GM23338 (cell line): ENCODE data around the gene CD2AP. TPM values are rescaled to one million over a fixed set of nuclear protein-coding genes. Genes with fewer than 3 reads are reported as not detected.

Experiments used
- ATAC-seq: fragments of 200-7000 bp; cut with Tn5 transposase; 3 replicates; pipeline ENCODE4 v1.9.1; 2020
- DNase-seq: peaks from one replicate; pipeline ENCODE4 v3.0.0-alpha.2; 2015; ENCODE audit warnings: low spot score
- H2AFZ ChIP-seq: fragments of 200-600 bp; sonication (generic); 2 replicates; pipeline ENCODE4 v1.8.0; 2016; ENCODE audit warnings: antibody characterized with exemption, mild to moderate bottlenecking, moderate library complexity
- H3F3A ChIP-seq: fragments of 200-600 bp; sonication (generic); replicated peaks from 2 replicates; pipeline ENCODE4 v1.8.0; 2017; ENCODE audit warnings: antibody characterized with exemption, mixed run types, low read depth
- H3K27ac ChIP-seq: fragments of 200-600 bp; sonication (generic); 2 replicates; pipeline ENCODE4 v1.6.1; 2016; ENCODE audit warnings: low read depth
- H3K27me3 ChIP-seq: fragments of 200-600 bp; sonication (generic); 2 replicates; pipeline ENCODE4 v1.8.0; 2016; ENCODE audit warnings: mild to moderate bottlenecking, mixed run types, moderate library complexity; ENCODE audit not compliant: insufficient read depth
- H3K36me3 ChIP-seq: fragments of 200-600 bp; sonication (generic); 2 replicates; pipeline ENCODE4 v1.8.0; 2016; ENCODE audit warnings: mild to moderate bottlenecking; ENCODE audit not compliant: insufficient read depth
- H3K4me1 ChIP-seq: fragments of 200-600 bp; sonication (generic); 2 replicates; pipeline ENCODE4 v1.8.0; 2016; ENCODE audit warnings: mild to moderate bottlenecking, moderate library complexity; ENCODE audit not compliant: insufficient read depth
- H3K4me2 ChIP-seq: fragments of 200-600 bp; sonication (generic); 2 replicates; pipeline ENCODE4 v1.7.1; 2017; ENCODE audit warnings: mixed run types
- H3K4me3 ChIP-seq: fragments of 200-600 bp; sonication (generic); 2 replicates; pipeline ENCODE4 v1.6.1; 2016; ENCODE audit warnings: mixed run types
- H3K79me2 ChIP-seq: fragments of 200-600 bp; sonication (generic); replicated peaks from 2 replicates; pipeline ENCODE4 v1.8.0; 2017; ENCODE audit warnings: mild to moderate bottlenecking; ENCODE audit not compliant: insufficient read depth
- H3K9me2 ChIP-seq: fragments of 200-600 bp; sonication (generic); 2 replicates; pipeline ENCODE4 v1.8.0; 2017; ENCODE audit not compliant: insufficient read depth
- H4K20me1 ChIP-seq: fragments of 200-600 bp; sonication (generic); replicated peaks from 2 replicates; pipeline ENCODE4 v1.8.0; 2017; ENCODE audit warnings: mild to moderate bottlenecking; ENCODE audit not compliant: insufficient read depth
- H3K27ac Mint-ChIP-seq: 2 replicates; pipeline ENCODE4 v1.8.0; 2020; ENCODE audit warnings: inconsistent platforms, mild to moderate bottlenecking, moderate library complexity, mixed read lengths
- H3K27me3 Mint-ChIP-seq: 3 replicates; pipeline ENCODE4 v1.8.0; 2022; ENCODE audit warnings: low read depth, mild to moderate bottlenecking, moderate library complexity, mixed read lengths, inconsistent platforms; ENCODE audit not compliant: insufficient read depth, poor library complexity
- H3K36me3 Mint-ChIP-seq: 3 replicates; pipeline ENCODE4 v1.8.0; 2021; ENCODE audit warnings: low read depth, mild to moderate bottlenecking, inconsistent platforms, moderate library complexity, mixed read lengths
- H3K4me1 Mint-ChIP-seq: 3 replicates; pipeline ENCODE4 v1.8.0; 2020; ENCODE audit warnings: mild to moderate bottlenecking, inconsistent platforms, mixed read lengths
- H3K4me3 Mint-ChIP-seq: 3 replicates; pipeline ENCODE4 v1.8.0; 2021; ENCODE audit warnings: moderate library complexity, mild to moderate bottlenecking, inconsistent platforms, mixed read lengths
- H3K9me3 Mint-ChIP-seq: 3 replicates; pipeline ENCODE4 v1.8.0; 2020; ENCODE audit warnings: moderate library complexity, mild to moderate bottlenecking, inconsistent platforms, mixed read lengths
- CREB1 ChIP-seq: fragments of 250-450 bp; sonication (Bioruptor Pico); IDR thresholded peaks from 2 replicates; pipeline ENCODE4 v1.5.0; 2020; ENCODE audit warnings: low read depth, mild to moderate bottlenecking, moderate library complexity
- EZH2 ChIP-seq: fragments of 200-600 bp; sonication (generic); IDR thresholded peaks from one replicate; pipeline ENCODE4 v1.8.0; 2017; ENCODE audit warnings: antibody characterized with exemption, mild to moderate bottlenecking, low read depth; ENCODE audit not compliant: unreplicated experiment
- NANOG ChIP-seq: IDR thresholded peaks from 2 replicates; pipeline ENCODE4 v1.6.1; 2016; ENCODE audit warnings: antibody characterized with exemption, borderline replicate concordance
- STAT1 ChIP-seq: IDR thresholded peaks from one replicate; pipeline ENCODE4 v1.6.1; 2016; ENCODE audit warnings: antibody characterized with exemption; ENCODE audit not compliant: unreplicated experiment
- ZNF114 ChIP-seq: fragments of 250-450 bp; sonication (Bioruptor Pico); IDR thresholded peaks from 2 replicates; pipeline ENCODE4 v1.5.0; 2020; ENCODE audit warnings: mild to moderate bottlenecking, moderate library complexity
- ZNF331 ChIP-seq: fragments of 250-450 bp; sonication (Bioruptor Pico); IDR thresholded peaks from 2 replicates; pipeline ENCODE4 v1.5.0; 2020; ENCODE audit warnings: low read depth, mild to moderate bottlenecking, moderate library complexity
- polyA plus RNA-seq: library from polyadenylated mRNA; unstranded; fragments of >200 nt; fragmentation: Nextera tagmentation; extraction: Ambion mirVana; gene quantifications from 2 replicates; pipeline ENCODE4 v1.2.1, GENCODE V29; 2016
- total RNA-seq: library from RNA; depleted of rRNA; stranded (reverse); fragments of >200 nt; shearing (Covaris generic); gene quantifications from 2 replicates; pipeline ENCODE4 v1.2.3, GENCODE V29; 2014
- TF ChIP-seq, protein P1 (sequence below): IDR thresholded peaks from 2 replicates; pipeline ENCODE4 v1.6.1; 2016; ENCODE audit warnings: antibody characterized with exemption
- TF ChIP-seq, protein P2 (sequence below), 2 experiments: fragments of 200-600 bp in 1 of 2; sonication (generic) in 1 of 2; conservative IDR thresholded peaks; 2 replicates each; pipeline versions ENCODE4 v1.5.1 to v1.6.1; 2016 to 2017; ENCODE audit warnings: antibody characterized with exemption in 2 of 2, low read depth in 2 of 2, mild to moderate bottlenecking in 2 of 2, moderate library complexity in 1 of 2
- TF ChIP-seq, protein P3 (sequence below): IDR thresholded peaks from one replicate; pipeline ENCODE4 v1.6.1; 2018; ENCODE audit warnings: antibody characterized with exemption; ENCODE audit not compliant: unreplicated experiment

CD2AP gene
- total and polyA plus RNA-seq, 2 experiments from 2014 or later, result 38.0 to 93.2 TPM

DNA sequence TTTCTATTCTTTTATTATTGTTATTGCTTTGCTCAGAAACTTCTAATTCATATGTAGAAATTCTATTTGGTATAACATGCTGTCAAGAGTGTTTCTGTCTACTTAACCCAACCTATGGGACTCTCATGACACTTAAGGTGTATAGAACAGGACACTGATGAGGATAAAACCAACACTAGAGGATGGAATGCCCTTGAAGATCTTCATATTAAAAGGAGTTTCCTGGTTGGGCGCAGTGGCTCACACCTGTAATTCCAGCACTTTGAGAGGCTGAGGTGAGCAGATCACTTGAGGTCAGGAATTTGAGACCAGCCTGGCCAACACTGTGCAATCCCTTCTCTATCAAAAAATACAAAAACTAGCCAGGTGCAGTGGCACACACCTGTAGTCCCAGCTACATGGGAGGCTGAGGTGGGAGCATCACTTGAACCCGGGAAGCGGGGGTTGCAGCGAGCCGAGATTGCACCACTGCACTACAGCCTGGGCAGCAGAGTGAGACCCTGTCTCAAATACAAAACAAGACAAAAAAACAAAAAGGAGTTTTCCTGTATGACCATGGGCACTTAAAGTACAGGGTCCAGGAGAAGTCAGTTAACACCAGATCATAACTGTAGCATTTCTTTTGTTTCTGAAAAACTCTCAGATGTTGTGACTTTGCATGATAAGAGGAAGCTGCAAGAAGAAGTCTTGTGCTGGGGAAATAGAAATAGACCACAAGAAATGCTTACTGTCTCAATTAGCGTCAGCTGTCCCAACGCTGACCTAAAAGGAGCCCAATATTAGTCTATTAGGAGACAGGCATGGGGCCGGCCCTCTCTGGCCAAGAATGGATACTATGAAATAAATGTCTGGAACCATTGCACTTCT, 38.9 kb upstream of the CD2AP start:
- Histone ChIP-seq H3K27me3 (no peaks in the 10 kb centered on the region; the same call in 1 of the 2 replicates), H3K4me2 (no peak overlapping the region), H3K9me2 (no peaks in the 10 kb centered on the region), H3K79me2 (no peaks in the 10 kb centered on the region), H3K4me1 (no peaks in the 10 kb centered on the region), H2AFZ (no peak overlapping the region; the same call in 1 of the 2 replicates), H3K27ac (no peak overlapping the region), H3F3A (no peaks in the 10 kb centered on the region), H4K20me1 (no peaks in the 10 kb centered on the region), H3K4me3 (no peak overlapping the region), H3K36me3 (no peaks in the 10 kb centered on the region)
- Mint-ChIP-seq H3K27ac (no peak overlapping the region), H3K36me3 (0 out of 3 replicates have a peak, but pooled peaks cover 7% of the 10 kb centered on the region), H3K9me3 (peaks cover 4% of the 10 kb centered on the region; the same call in 2 of the 3 replicates), H3K4me1 (no peaks in the 10 kb centered on the region), H3K4me3 (no peak overlapping the region), H3K27me3 (no peaks in the 10 kb centered on the region)
- DNase-seq (no peak), ATAC-seq (no peak)
- TF ChIP-seq, protein P1, sequence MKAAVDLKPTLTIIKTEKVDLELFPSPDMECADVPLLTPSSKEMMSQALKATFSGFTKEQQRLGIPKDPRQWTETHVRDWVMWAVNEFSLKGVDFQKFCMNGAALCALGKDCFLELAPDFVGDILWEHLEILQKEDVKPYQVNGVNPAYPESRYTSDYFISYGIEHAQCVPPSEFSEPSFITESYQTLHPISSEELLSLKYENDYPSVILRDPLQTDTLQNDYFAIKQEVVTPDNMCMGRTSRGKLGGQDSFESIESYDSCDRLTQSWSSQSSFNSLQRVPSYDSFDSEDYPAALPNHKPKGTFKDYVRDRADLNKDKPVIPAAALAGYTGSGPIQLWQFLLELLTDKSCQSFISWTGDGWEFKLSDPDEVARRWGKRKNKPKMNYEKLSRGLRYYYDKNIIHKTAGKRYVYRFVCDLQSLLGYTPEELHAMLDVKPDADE, result no peak
- TF ChIP-seq NANOG (no peak), STAT1 (no peak), ZNF114 (CRISPR knock-in tag) (no peak), CREB1 (CRISPR knock-in tag) (no peak), ZNF331 (no peak), EZH2 (no peak)
- TF ChIP-seq, protein P2, sequence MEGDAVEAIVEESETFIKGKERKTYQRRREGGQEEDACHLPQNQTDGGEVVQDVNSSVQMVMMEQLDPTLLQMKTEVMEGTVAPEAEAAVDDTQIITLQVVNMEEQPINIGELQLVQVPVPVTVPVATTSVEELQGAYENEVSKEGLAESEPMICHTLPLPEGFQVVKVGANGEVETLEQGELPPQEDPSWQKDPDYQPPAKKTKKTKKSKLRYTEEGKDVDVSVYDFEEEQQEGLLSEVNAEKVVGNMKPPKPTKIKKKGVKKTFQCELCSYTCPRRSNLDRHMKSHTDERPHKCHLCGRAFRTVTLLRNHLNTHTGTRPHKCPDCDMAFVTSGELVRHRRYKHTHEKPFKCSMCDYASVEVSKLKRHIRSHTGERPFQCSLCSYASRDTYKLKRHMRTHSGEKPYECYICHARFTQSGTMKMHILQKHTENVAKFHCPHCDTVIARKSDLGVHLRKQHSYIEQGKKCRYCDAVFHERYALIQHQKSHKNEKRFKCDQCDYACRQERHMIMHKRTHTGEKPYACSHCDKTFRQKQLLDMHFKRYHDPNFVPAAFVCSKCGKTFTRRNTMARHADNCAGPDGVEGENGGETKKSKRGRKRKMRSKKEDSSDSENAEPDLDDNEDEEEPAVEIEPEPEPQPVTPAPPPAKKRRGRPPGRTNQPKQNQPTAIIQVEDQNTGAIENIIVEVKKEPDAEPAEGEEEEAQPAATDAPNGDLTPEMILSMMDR (conservative IDR thresholded peaks at IDR 0.05; ENCODE audit: low read depth in 2 of 2), result no peak
- TF ChIP-seq, protein P3, sequence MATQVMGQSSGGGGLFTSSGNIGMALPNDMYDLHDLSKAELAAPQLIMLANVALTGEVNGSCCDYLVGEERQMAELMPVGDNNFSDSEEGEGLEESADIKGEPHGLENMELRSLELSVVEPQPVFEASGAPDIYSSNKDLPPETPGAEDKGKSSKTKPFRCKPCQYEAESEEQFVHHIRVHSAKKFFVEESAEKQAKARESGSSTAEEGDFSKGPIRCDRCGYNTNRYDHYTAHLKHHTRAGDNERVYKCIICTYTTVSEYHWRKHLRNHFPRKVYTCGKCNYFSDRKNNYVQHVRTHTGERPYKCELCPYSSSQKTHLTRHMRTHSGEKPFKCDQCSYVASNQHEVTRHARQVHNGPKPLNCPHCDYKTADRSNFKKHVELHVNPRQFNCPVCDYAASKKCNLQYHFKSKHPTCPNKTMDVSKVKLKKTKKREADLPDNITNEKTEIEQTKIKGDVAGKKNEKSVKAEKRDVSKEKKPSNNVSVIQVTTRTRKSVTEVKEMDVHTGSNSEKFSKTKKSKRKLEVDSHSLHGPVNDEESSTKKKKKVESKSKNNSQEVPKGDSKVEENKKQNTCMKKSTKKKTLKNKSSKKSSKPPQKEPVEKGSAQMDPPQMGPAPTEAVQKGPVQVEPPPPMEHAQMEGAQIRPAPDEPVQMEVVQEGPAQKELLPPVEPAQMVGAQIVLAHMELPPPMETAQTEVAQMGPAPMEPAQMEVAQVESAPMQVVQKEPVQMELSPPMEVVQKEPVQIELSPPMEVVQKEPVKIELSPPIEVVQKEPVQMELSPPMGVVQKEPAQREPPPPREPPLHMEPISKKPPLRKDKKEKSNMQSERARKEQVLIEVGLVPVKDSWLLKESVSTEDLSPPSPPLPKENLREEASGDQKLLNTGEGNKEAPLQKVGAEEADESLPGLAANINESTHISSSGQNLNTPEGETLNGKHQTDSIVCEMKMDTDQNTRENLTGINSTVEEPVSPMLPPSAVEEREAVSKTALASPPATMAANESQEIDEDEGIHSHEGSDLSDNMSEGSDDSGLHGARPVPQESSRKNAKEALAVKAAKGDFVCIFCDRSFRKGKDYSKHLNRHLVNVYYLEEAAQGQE, result no peak
